ENCODE results near the gene INPP5K.
A peak's percentile ranks its signal among the peaks of the same experiment; 100 is the strongest.

Gene INPP5K

DNA sequence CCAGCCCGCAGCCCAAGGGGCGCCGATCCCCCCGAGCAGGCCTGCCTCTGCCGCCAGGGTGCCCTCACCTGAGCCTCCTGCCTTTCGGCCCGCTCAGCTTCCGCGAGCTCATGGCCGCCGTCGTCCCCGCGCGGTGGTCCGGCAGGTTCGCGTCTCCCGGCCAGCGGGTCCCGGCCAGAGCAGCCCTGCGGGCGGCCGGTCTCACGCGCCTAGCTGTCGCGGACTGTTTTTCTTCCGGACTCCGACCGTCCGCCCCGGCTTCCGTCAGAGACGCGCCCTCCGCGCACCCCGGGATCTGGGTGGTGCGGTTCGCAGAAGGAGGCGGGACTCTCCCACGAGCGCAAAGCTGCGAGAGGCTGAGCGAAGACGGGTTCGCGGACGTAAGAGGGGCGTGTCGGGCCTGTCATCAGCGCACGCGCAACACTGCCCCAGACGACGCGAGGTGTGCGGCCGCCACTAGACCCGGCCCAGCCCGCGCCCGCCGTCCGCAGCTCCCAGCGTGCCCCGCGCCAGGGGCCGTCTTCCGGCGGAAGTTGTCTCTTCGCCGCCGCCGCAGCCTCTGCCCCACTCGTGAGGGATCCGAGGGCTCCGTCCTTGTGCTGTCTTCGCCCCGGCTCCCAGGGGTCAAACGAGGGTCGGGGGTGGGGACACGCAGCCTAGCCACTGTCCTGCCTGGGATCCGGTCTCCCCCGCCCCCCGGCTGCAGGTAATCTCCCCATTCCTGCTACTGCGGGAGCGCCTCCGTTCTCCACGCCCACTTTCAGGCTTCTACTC, at the start of gene INPP5K:
INPP5K (minus strand) TSS at position 225 of the 774 bp plus-strand sequence; CDS start at position 112, 113 bp downstream.
- ChIA-PET POLR2A (interaction anchor here (0.5 to 2.5 kb wide), 39 partner anchors 10 to 1173 kb away, joined by 3 to 24 read pairs (median 5); partner anchors contain the start of genes CRK, MYO1C, PITPNA and SLC43A2), CTCF (interaction anchor here (0.6 to 3.0 kb wide), 19 partner anchors 11 to 258 kb away, joined by 3 to 39 read pairs (median 5); partner anchors contain the start of gene TRARG1)
- Histone ChIP-seq H3K36me3 (ENCODE audit: control insufficient read depth in 2 of 2, insufficient read depth in 1 of 2, low read length in 2 of 2) (peaks cover 9 to 64% of the 10 kb centered on the region in 2 experiments; a peak in 2 of 3 replicates), H3K4me1 (ENCODE audit: control insufficient read depth, insufficient read depth, low read length) (no peaks in the 10 kb centered on the region), H3K27ac (ENCODE audit: extremely low read depth, low read depth, low read length) (peak within 1 kb of the TSS; percentile 62), H3K9me3 (ENCODE audit: control insufficient read depth, insufficient read depth, low read depth, low read length) (no peaks in the 10 kb centered on the region), H3K4me3 (ENCODE audit: low read depth, low read length) (peak within 1 kb of the TSS; percentile 96)
- TF ChIP-seq, protein P1, sequence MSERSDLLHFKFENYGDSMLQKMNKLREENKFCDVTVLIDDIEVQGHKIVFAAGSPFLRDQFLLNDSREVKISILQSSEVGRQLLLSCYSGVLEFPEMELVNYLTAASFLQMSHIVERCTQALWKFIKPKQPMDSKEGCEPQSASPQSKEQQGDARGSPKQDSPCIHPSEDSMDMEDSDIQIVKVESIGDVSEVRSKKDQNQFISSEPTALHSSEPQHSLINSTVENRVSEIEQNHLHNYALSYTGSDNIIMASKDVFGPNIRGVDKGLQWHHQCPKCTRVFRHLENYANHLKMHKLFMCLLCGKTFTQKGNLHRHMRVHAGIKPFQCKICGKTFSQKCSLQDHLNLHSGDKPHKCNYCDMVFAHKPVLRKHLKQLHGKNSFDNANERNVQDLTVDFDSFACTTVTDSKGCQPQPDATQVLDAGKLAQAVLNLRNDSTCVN (tag by site-specific recombination; optimal IDR thresholded peaks at IDR 0.05): peak; percentile 99
- peak; percentile 18; the same call in 1 of the 2 replicates for TF ChIP-seq ZIC2 (tag by site-specific recombination; IDR thresholded peaks at IDR 0.05)
- TF ChIP-seq ZBTB8A (tag by site-specific recombination; IDR thresholded peaks at IDR 0.05): peak; percentile 96
- no peak for TF ChIP-seq ZNF211 (tag by site-specific recombination; IDR thresholded peaks at IDR 0.05; ENCODE audit: low read depth)
- no peak for TF ChIP-seq ZNF514 (tag by site-specific recombination; IDR thresholded peaks at IDR 0.05)
- TF ChIP-seq ZNF621 (tag by site-specific recombination; IDR thresholded peaks at IDR 0.05): no peak
- TF ChIP-seq, protein P2, sequence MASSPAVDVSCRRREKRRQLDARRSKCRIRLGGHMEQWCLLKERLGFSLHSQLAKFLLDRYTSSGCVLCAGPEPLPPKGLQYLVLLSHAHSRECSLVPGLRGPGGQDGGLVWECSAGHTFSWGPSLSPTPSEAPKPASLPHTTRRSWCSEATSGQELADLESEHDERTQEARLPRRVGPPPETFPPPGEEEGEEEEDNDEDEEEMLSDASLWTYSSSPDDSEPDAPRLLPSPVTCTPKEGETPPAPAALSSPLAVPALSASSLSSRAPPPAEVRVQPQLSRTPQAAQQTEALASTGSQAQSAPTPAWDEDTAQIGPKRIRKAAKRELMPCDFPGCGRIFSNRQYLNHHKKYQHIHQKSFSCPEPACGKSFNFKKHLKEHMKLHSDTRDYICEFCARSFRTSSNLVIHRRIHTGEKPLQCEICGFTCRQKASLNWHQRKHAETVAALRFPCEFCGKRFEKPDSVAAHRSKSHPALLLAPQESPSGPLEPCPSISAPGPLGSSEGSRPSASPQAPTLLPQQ (tag by site-specific recombination; IDR thresholded peaks at IDR 0.05): 0 out of 2 replicates have a peak, but pooled peaks have one; percentile 8
- TF ChIP-seq ZBTB48 (tag by site-specific recombination; IDR thresholded peaks at IDR 0.05): peak; percentile 85
- TF ChIP-seq, protein P3, sequence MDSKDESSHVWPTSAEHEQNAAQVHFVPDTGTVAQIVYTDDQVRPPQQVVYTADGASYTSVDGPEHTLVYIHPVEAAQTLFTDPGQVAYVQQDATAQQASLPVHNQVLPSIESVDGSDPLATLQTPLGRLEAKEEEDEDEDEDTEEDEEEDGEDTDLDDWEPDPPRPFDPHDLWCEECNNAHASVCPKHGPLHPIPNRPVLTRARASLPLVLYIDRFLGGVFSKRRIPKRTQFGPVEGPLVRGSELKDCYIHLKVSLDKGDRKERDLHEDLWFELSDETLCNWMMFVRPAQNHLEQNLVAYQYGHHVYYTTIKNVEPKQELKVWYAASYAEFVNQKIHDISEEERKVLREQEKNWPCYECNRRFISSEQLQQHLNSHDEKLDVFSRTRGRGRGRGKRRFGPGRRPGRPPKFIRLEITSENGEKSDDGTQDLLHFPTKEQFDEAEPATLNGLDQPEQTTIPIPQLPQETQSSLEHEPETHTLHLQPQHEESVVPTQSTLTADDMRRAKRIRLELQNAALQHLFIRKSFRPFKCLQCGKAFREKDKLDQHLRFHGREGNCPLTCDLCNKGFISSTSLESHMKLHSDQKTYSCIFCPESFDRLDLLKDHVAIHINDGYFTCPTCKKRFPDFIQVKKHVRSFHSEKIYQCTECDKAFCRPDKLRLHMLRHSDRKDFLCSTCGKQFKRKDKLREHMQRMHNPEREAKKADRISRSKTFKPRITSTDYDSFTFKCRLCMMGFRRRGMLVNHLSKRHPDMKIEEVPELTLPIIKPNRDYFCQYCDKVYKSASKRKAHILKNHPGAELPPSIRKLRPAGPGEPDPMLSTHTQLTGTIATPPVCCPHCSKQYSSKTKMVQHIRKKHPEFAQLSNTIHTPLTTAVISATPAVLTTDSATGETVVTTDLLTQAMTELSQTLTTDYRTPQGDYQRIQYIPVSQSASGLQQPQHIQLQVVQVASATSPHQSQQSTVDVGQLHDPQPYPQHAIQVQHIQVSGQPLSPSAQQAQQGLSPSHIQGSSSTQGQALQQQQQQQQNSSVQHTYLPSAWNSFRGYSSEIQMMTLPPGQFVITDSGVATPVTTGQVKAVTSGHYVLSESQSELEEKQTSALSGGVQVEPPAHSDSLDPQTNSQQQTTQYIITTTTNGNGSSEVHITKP (tag by site-specific recombination; IDR thresholded peaks at IDR 0.05): peak; percentile 30
- 0 out of 2 replicates have a peak, but pooled peaks have one; percentile 1 for TF ChIP-seq ZNF10 (tag by site-specific recombination; IDR thresholded peaks at IDR 0.05)
- peak; percentile 58 for TF ChIP-seq ZNF335 (tag by site-specific recombination; conservative IDR thresholded peaks at IDR 0.05)
- peak; percentile 75 for TF ChIP-seq OSR2 (tag by site-specific recombination; IDR thresholded peaks at IDR 0.05)
- peak; percentile 85 for TF ChIP-seq ZEB2 (tag by site-specific recombination; IDR thresholded peaks at IDR 0.05)
- TF ChIP-seq ZNF660 (tag by site-specific recombination; IDR thresholded peaks at IDR 0.05): no peak; the same call in 1 of the 2 replicates
- no peak for TF ChIP-seq TRIM28 (IDR thresholded peaks at IDR 0.05; ENCODE audit: borderline replicate concordance, low read length)
- peak; percentile 97 for TF ChIP-seq KLF9 (tag by site-specific recombination; IDR thresholded peaks at IDR 0.05; ENCODE audit: low read depth)
- TF ChIP-seq ZNF366 (tag by site-specific recombination; conservative IDR thresholded peaks at IDR 0.05): no peak
- TF ChIP-seq, protein P4, sequence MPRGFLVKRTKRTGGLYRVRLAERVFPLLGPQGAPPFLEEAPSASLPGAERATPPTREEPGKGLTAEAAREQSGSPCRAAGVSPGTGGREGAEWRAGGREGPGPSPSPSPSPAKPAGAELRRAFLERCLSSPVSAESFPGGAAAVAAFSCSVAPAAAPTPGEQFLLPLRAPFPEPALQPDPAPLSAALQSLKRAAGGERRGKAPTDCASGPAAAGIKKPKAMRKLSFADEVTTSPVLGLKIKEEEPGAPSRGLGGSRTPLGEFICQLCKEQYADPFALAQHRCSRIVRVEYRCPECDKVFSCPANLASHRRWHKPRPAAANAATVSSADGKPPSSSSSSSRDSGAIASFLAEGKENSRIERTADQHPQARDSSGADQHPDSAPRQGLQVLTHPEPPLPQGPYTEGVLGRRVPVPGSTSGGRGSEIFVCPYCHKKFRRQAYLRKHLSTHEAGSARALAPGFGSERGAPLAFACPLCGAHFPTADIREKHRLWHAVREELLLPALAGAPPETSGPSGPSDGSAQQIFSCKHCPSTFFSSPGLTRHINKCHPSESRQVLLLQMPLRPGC (tag by site-specific recombination; IDR thresholded peaks at IDR 0.05): no peak
- no peak for TF ChIP-seq ZNF768 (tag by site-specific recombination; IDR thresholded peaks at IDR 0.05)
- no peak for TF ChIP-seq ZNF146 (tag by site-specific recombination; IDR thresholded peaks at IDR 0.05)
- TF ChIP-seq, protein P5, sequence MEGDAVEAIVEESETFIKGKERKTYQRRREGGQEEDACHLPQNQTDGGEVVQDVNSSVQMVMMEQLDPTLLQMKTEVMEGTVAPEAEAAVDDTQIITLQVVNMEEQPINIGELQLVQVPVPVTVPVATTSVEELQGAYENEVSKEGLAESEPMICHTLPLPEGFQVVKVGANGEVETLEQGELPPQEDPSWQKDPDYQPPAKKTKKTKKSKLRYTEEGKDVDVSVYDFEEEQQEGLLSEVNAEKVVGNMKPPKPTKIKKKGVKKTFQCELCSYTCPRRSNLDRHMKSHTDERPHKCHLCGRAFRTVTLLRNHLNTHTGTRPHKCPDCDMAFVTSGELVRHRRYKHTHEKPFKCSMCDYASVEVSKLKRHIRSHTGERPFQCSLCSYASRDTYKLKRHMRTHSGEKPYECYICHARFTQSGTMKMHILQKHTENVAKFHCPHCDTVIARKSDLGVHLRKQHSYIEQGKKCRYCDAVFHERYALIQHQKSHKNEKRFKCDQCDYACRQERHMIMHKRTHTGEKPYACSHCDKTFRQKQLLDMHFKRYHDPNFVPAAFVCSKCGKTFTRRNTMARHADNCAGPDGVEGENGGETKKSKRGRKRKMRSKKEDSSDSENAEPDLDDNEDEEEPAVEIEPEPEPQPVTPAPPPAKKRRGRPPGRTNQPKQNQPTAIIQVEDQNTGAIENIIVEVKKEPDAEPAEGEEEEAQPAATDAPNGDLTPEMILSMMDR (tag by site-specific recombination; IDR thresholded peaks at IDR 0.05): peak; percentile 57
- TF ChIP-seq ZNF658 (tag by site-specific recombination; IDR thresholded peaks at IDR 0.05): no peak
- no peak for TF ChIP-seq ZNF549 (tag by site-specific recombination; IDR thresholded peaks at IDR 0.05)
- TF ChIP-seq, protein P6, sequence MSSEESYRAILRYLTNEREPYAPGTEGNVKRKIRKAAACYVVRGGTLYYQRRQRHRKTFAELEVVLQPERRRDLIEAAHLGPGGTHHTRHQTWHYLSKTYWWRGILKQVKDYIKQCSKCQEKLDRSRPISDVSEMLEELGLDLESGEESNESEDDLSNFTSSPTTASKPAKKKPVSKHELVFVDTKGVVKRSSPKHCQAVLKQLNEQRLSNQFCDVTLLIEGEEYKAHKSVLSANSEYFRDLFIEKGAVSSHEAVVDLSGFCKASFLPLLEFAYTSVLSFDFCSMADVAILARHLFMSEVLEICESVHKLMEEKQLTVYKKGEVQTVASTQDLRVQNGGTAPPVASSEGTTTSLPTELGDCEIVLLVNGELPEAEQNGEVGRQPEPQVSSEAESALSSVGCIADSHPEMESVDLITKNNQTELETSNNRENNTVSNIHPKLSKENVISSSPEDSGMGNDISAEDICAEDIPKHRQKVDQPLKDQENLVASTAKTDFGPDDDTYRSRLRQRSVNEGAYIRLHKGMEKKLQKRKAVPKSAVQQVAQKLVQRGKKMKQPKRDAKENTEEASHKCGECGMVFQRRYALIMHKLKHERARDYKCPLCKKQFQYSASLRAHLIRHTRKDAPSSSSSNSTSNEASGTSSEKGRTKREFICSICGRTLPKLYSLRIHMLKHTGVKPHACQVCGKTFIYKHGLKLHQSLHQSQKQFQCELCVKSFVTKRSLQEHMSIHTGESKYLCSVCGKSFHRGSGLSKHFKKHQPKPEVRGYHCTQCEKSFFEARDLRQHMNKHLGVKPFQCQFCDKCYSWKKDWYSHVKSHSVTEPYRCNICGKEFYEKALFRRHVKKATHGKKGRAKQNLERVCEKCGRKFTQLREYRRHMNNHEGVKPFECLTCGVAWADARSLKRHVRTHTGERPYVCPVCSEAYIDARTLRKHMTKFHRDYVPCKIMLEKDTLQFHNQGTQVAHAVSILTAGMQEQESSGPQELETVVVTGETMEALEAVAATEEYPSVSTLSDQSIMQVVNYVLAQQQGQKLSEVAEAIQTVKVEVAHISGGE (tag by site-specific recombination; conservative IDR thresholded peaks at IDR 0.05; ENCODE audit: low read depth): peak; percentile 90

Data from HEK293 (cell line).